Sigmoid colon (tissue), 4 donors: ENCODE data around the gene RAB20.

ENCODE experiments used
- CTCF ChIP-seq, 4 experiments: fragments of 450-650 bp in 3 of 4; fragments of 200-600 bp in 1 of 4; IDR thresholded peaks; one replicate each; pipeline ENCODE4 v1.5.1; 2016 to 2019; ENCODE audit warnings: antibody characterized with exemption in 4 of 4, mild to moderate bottlenecking in 3 of 4, moderate library complexity in 2 of 4
- EP300 ChIP-seq, 4 donors: sonication (generic); formaldehyde crosslinking; IDR thresholded peaks; one replicate each; pipeline ENCODE4 v1.6.1; 2017; ENCODE audit warnings: antibody characterized with exemption in 4 of 4
- POLR2A ChIP-seq, 2 donors: fragments of 450-650 bp; IDR thresholded peaks; one replicate each; pipeline ENCODE4 v1.6.1; 2016; ENCODE audit warnings: antibody characterized with exemption in 2 of 2, mild to moderate bottlenecking in 2 of 2, moderate library complexity in 2 of 2

- TF ChIP-seq EP300 (IDR thresholded peaks at IDR 0.05), result no peak
- TF ChIP-seq CTCF (IDR thresholded peaks at IDR 0.05), result no peak
- no peak for TF ChIP-seq POLR2A (IDR thresholded peaks at IDR 0.05)
Observed at GRCh38 chr13:110506396-110506795, 55.1 kb downstream of the RAB20 start.
